HT1080 (cell line): ENCODE measurements around the gene SDF2. TPM values are rescaled to one million over a fixed set of nuclear protein-coding genes. Genes with fewer than 3 reads are reported as not detected.

Source experiments
- total RNA-seq: library from RNA; depleted of rRNA; stranded (reverse); fragments of >200 nt; shearing (Covaris generic); gene quantifications from 2 replicates; pipeline ENCODE4 v1.2.3, GENCODE V29; 2014; rRNA removed

Gene SDF2
- total RNA-seq, 1 experiment from 2014 or later = 49.3 TPM

Other genes with a start within 250 kb of the SDF2 start
- gene SLC13A2, start 188.3 kb downstream of the SDF2 start, total RNA-seq = not detected in 2 replicates
- not detected in 2 replicates for gene FOXN1, start 155.6 kb downstream of the SDF2 start, total RNA-seq
- gene UNC119, start 109.3 kb downstream of the SDF2 start, total RNA-seq = 57.8 and 58.4 TPM in 2 replicates
- 34.1 and 43.0 TPM in 2 replicates for gene PIGS, start 90.4 kb downstream of the SDF2 start, total RNA-seq
- gene ALDOC, start 85.0 kb downstream of the SDF2 start, total RNA-seq = 17.1 and 18.4 TPM in 2 replicates
- 84.5 and 93.0 TPM in 2 replicates for gene SPAG5, start 62.9 kb downstream of the SDF2 start, total RNA-seq
- gene RSKR, start 47.7 kb downstream of the SDF2 start, total RNA-seq = 2.8 and 5.8 TPM in 2 replicates
- gene BLTP2, start 16.7 kb downstream of the SDF2 start, total RNA-seq = 160 and 168 TPM in 2 replicates
- gene SUPT6H, start 299 bp upstream of the SDF2 start, total RNA-seq = 48.7 and 52.3 TPM in 2 replicates
- 0.80 and 1.3 TPM in 2 replicates for gene PROCA1, start 50.0 kb upstream of the SDF2 start, total RNA-seq
- 134 and 141 TPM in 2 replicates for gene RAB34, start 56.0 kb upstream of the SDF2 start, total RNA-seq
- gene RPL23A, start 58.1 kb upstream of the SDF2 start, total RNA-seq = 1,148 and 1,282 TPM in 2 replicates
- 28.8 and 29.9 TPM in 2 replicates for gene TLCD1, start 64.3 kb upstream of the SDF2 start, total RNA-seq
- 3.2 and 4.5 TPM in 2 replicates for gene NEK8, start 66.9 kb upstream of the SDF2 start, total RNA-seq
- gene TRAF4, start 82.1 kb upstream of the SDF2 start, total RNA-seq = 68.7 and 80.7 TPM in 2 replicates
- gene FAM222B, start 180.9 kb upstream of the SDF2 start, total RNA-seq = 4.4 and 11.9 TPM in 2 replicates
- gene ERAL1, start 193.1 kb upstream of the SDF2 start, total RNA-seq = 35.4 and 47.1 TPM in 2 replicates
- gene FLOT2, start 235.8 kb upstream of the SDF2 start, total RNA-seq = 23.4 and 28.1 TPM in 2 replicates
- 8.7 and 13.6 TPM in 2 replicates for gene DHRS13, start 241.2 kb upstream of the SDF2 start, total RNA-seq